Colonic mucosa (tissue), 4 donors: ENCODE data around the gene CCDC12. TPM values are rescaled to one million over a fixed set of nuclear protein-coding genes. Genes with fewer than 3 reads are reported as not detected.

Experiments used
- DNase-seq: peaks from one replicate; pipeline ENCODE4 v3.0.0-alpha.2; 2020
- H3K27ac ChIP-seq: fragments of 200-600 bp; one replicate; pipeline ENCODE4 v1.8.0; 2021
- H3K27me3 ChIP-seq: fragments of 200-600 bp; one replicate; pipeline ENCODE4 v1.8.0; 2021
- H3K36me3 ChIP-seq: fragments of 200-600 bp; one replicate; pipeline ENCODE4 v1.8.0; 2021
- H3K4me1 ChIP-seq: fragments of 200-600 bp; one replicate; pipeline ENCODE4 v1.8.0; 2021; ENCODE audit warnings: mild to moderate bottlenecking
- H3K4me3 ChIP-seq: fragments of 200-600 bp; one replicate; pipeline ENCODE4 v1.8.0; 2021
- H3K9ac ChIP-seq, 2 donors: one replicate each; pipeline ENCODE4 v1.7.0; 2013; ENCODE audit warnings: control low read depth in 2 of 2, low read depth in 2 of 2, low read length in 2 of 2
- H3K9me3 ChIP-seq: fragments of 200-600 bp; one replicate; pipeline ENCODE4 v1.8.0; 2021
- CTCF ChIP-seq: fragments of 200-600 bp; IDR thresholded peaks from one replicate; pipeline ENCODE4 v1.8.0; 2022; ENCODE audit warnings: antibody characterized with exemption, mild to moderate bottlenecking
- intact Hi-C: fragments of 100-400 bp; cut with DNase I; formaldehyde crosslinking; loops from one replicate; pipeline ENCODE4 v1.14.1; 2022
- total RNA-seq, 2 donors: library from RNA; stranded (reverse); fragmentation: NEBNext Ultra II Directional in 1 of 2; extraction: Animal tissue kit (Norgen Biotek cat#: 25700) in 1 of 2; gene quantifications; one replicate each; pipeline ENCODE4 v1.2.1, GENCODE V29; 2021
- donor health status: healthy.
- donor health status: DM: no; HTN: no; CAD: no.
- donor health status: DM: no; HTN: no; CAD: no.

Gene CCDC12
- total RNA-seq, 2 donors from 2014 or later: 34.1 to 55.7 TPM

- Histone ChIP-seq H3K4me3 (no peak overlapping the region), H3K27ac (peak overlapping the region; percentile 12), H3K36me3 (no peaks in the 10 kb centered on the region), H3K4me1 (peaks cover 18% of the 10 kb centered on the region), H3K9ac (no peak overlapping the region), H3K9me3 (no peaks in the 10 kb centered on the region), H3K27me3 (no peaks in the 10 kb centered on the region)
- DNase-seq: no peak
- no peak for TF ChIP-seq CTCF
- intact Hi-C loops: no loop called here
These were observed 22.4 kb downstream of the CCDC12 start for GRCh38 chr3:46954178-46954577.

- Histone ChIP-seq H3K9me3 (no peaks in the 10 kb centered on the region), H3K4me3 (no peak overlapping the region), H3K4me1 (peaks cover 19% of the 10 kb centered on the region), H3K9ac (no peak overlapping the region), H3K36me3 (no peaks in the 10 kb centered on the region), H3K27me3 (no peaks in the 10 kb centered on the region), H3K27ac (peak overlapping the region; percentile 12)
- intact Hi-C loops: no loop called here
- no peak for DNase-seq
- TF ChIP-seq CTCF: no peak
These were observed 23.1 kb downstream of the CCDC12 start for GRCh38 chr3:46953234-46954010.

GRCh38 chr3:46952813-46953212 is 23.7 kb downstream of the CCDC12 start:
- Histone ChIP-seq H3K27ac (no peak overlapping the region), H3K27me3 (no peaks in the 10 kb centered on the region), H3K4me1 (peaks cover 24% of the 10 kb centered on the region), H3K4me3 (no peak overlapping the region), H3K9me3 (no peaks in the 10 kb centered on the region), H3K9ac (no peak overlapping the region), H3K36me3 (no peaks in the 10 kb centered on the region)
- no peak for TF ChIP-seq CTCF
- intact Hi-C loops: no loop called here
- no peak for DNase-seq

- intact Hi-C loops: no loop called here
- TF ChIP-seq CTCF: no peak
- Histone ChIP-seq H3K27ac (no peak overlapping the region), H3K9me3 (no peaks in the 10 kb centered on the region), H3K27me3 (no peaks in the 10 kb centered on the region), H3K36me3 (no peaks in the 10 kb centered on the region), H3K4me1 (peaks cover 36% of the 10 kb centered on the region), H3K4me3 (no peak overlapping the region), H3K9ac (no peak overlapping the region)
- DNase-seq: no peak
These were observed 25.8 kb downstream of the CCDC12 start for GRCh38 chr3:46950650-46951241.

- Histone ChIP-seq H3K27ac (no peak overlapping the region), H3K4me1 (peaks cover 37% of the 10 kb centered on the region), H3K4me3 (no peak overlapping the region), H3K27me3 (no peaks in the 10 kb centered on the region), H3K36me3 (no peaks in the 10 kb centered on the region), H3K9ac (no peak overlapping the region), H3K9me3 (no peaks in the 10 kb centered on the region)
- TF ChIP-seq CTCF: no peak
- DNase-seq: no peak
- intact Hi-C loops: no loop called here
These were observed 26.4 kb downstream of the CCDC12 start for GRCh38 chr3:46950177-46950576.
